Keratinocyte (primary cell): ENCODE results near the gene TET2.

Source experiments
- EZH2 ChIP-seq: IDR thresholded peaks from one replicate; pipeline ENCODE4 v1.6.1; 2012; ENCODE audit warnings: inconsistent platforms, mild to moderate bottlenecking, low read length, moderate library complexity
- TF ChIP-seq, protein P1 (sequence below), 3 experiments: IDR thresholded peaks in 1 of 3; conservative IDR thresholded peaks in 1 of 3; optimal IDR thresholded peaks in 1 of 3; 2 replicates in 2 of 3; 3 replicates in 1 of 3; pipeline versions ENCODE3 to v1.5.1; 2011; ENCODE audit warnings: low read length in 3 of 3, mild to moderate bottlenecking in 3 of 3, moderate library complexity in 2 of 3, control low read depth in 1 of 3, inconsistent platforms in 1 of 3; ENCODE audit not compliant: insufficient read depth in 2 of 3; ENCODE audit errors: extremely low read depth in 1 of 3

DNA sequence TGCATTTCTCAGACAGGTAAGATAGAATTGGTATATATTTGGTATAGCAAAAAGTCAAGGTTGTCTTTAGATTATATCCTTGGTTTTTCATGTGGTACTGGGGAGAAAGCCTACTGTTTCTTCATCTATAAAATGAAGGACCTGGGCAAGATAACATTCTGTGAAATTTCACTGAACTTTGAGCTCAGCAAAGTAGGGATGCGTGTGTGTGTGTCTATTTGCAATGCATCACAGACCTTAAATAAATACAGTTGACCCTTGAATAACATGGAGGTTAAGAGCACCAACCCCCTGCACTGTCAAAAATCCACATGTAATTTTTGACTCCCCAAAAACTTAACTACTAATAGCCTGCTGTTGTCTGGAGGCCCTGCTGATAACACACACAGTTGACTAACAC lies 25.2 kb downstream of the TET2 start:
- TF ChIP-seq, protein P1, sequence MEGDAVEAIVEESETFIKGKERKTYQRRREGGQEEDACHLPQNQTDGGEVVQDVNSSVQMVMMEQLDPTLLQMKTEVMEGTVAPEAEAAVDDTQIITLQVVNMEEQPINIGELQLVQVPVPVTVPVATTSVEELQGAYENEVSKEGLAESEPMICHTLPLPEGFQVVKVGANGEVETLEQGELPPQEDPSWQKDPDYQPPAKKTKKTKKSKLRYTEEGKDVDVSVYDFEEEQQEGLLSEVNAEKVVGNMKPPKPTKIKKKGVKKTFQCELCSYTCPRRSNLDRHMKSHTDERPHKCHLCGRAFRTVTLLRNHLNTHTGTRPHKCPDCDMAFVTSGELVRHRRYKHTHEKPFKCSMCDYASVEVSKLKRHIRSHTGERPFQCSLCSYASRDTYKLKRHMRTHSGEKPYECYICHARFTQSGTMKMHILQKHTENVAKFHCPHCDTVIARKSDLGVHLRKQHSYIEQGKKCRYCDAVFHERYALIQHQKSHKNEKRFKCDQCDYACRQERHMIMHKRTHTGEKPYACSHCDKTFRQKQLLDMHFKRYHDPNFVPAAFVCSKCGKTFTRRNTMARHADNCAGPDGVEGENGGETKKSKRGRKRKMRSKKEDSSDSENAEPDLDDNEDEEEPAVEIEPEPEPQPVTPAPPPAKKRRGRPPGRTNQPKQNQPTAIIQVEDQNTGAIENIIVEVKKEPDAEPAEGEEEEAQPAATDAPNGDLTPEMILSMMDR (optimal IDR thresholded peaks at IDR 0.05 in 1 of 3, IDR thresholded peaks at IDR 0.05 in 1 of 3, conservative IDR thresholded peaks at IDR 0.05 in 1 of 3; ENCODE audit: extremely low read depth in 1 of 3, insufficient read depth in 2 of 3, low read length in 3 of 3), result no peak
- TF ChIP-seq EZH2, result no peak
